ENCODE data around the gene UGT1A10. TPM values are rescaled to one million over a fixed set of nuclear protein-coding genes. Genes with fewer than 3 reads are reported as not detected.
A peak's percentile ranks its signal among the peaks of the same experiment; 100 is the strongest.

The UGT1A10 gene
- total RNA-seq, 1 donor from 2014 or later = not detected

DNA sequence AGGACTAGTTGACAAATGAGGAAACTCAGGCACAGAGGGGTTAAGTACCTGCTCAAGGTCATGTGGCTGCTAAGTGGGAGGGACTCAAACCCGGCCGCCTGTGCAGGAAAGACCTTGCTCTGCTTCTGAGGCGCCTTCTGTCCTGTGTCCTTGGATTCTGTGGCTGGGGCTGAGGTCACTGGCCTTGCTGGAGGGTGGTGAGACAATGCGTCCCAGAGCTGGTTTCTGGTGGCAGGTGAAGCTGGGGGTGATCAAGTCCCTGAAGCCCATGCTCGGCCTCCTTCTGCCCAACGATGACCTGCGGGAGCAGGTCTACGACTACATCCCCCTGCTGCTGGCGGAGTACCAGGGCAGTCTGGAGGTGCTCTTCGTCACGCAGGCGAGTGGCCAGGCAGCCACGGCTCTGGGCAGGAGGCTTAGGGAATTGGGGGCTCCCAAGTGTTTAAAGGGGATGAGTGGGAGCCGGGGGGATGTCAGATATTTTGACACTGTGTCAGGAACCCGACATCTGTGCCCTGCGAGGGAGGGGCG, 157.9 kb downstream of the UGT1A10 start:
- H3K4me3 Mint-ChIP-seq (ENCODE audit: low read depth) = no peak overlapping the region
- no peaks in the 10 kb centered on the region for H3K36me3 Mint-ChIP-seq (ENCODE audit: insufficient read depth)
- TF ChIP-seq, protein P1, sequence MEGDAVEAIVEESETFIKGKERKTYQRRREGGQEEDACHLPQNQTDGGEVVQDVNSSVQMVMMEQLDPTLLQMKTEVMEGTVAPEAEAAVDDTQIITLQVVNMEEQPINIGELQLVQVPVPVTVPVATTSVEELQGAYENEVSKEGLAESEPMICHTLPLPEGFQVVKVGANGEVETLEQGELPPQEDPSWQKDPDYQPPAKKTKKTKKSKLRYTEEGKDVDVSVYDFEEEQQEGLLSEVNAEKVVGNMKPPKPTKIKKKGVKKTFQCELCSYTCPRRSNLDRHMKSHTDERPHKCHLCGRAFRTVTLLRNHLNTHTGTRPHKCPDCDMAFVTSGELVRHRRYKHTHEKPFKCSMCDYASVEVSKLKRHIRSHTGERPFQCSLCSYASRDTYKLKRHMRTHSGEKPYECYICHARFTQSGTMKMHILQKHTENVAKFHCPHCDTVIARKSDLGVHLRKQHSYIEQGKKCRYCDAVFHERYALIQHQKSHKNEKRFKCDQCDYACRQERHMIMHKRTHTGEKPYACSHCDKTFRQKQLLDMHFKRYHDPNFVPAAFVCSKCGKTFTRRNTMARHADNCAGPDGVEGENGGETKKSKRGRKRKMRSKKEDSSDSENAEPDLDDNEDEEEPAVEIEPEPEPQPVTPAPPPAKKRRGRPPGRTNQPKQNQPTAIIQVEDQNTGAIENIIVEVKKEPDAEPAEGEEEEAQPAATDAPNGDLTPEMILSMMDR (IDR thresholded peaks at IDR 0.05; ENCODE audit: unreplicated experiment) = no peak
- DNase-seq (ENCODE audit: low spot score, unreplicated experiment) = no peak
- H3K27me3 Mint-ChIP-seq = peaks cover 14% of the 10 kb centered on the region
- H3K4me1 Mint-ChIP-seq (ENCODE audit: low read depth) = no peaks in the 10 kb centered on the region
- H3K9me3 Mint-ChIP-seq (ENCODE audit: low read depth) = no peaks in the 10 kb centered on the region
- no peak overlapping the region for H3K27ac Mint-ChIP-seq

DNA sequence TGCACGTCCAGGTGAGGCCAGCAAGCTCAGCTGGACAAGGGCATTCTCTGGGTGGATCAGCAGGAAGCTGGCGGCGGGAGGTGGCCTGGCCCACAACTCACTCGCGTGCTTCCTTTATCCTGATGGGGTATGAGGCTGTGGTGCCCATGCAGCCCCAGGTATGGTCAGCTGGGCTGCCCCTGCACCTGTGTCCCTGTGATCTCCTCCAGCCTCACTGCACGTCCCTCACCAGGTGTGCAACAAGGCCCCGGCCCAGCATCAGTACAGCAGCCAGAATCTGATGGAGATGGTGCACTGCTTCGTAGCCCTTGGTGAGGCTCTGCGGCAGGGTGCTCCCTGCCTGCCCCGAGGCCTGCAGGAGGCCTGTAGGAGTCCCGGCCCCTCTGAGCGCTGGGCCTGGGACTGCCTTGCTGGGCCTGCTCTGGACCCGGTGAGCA, 159.5 kb downstream of the UGT1A10 start:
- peaks cover 5% of the 10 kb centered on the region for H3K9me3 Mint-ChIP-seq (ENCODE audit: low read depth)
- no peak overlapping the region for H3K27ac Mint-ChIP-seq
- TF ChIP-seq, protein P1 (IDR thresholded peaks at IDR 0.05; ENCODE audit: unreplicated experiment) = no peak
- H3K27me3 Mint-ChIP-seq = peaks cover 17% of the 10 kb centered on the region
- no peaks in the 10 kb centered on the region for H3K36me3 Mint-ChIP-seq (ENCODE audit: insufficient read depth)
- peak; percentile 6 for DNase-seq (ENCODE audit: low spot score, unreplicated experiment)
- no peaks in the 10 kb centered on the region for H3K4me1 Mint-ChIP-seq (ENCODE audit: low read depth)
- H3K4me3 Mint-ChIP-seq (ENCODE audit: low read depth) = no peak overlapping the region

DNA sequence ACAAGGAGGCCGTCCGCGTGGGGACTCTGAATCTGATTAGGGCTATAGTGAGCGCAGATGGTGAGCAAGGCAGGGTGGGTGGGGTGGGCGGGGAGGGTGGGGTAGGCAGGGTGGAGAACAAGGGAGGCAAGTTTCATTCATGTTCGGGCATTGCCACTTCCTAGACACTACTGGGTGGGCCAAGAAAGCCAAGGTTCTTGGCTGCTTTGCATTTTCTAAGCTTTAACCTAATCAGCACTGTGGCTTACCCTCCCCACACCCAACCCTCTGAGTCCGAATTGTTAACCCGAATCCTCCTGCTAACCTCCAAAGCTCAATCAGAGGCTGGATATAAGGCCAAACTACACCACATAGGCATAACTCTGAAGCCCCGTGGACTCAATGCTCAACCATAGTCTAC, 160.0 kb downstream of the UGT1A10 start:
- Mint-ChIP-seq H3K27ac (no peak overlapping the region), H3K36me3 (ENCODE audit: insufficient read depth) (no peaks in the 10 kb centered on the region), H3K27me3 (peaks cover 12% of the 10 kb centered on the region), H3K4me3 (ENCODE audit: low read depth) (no peak overlapping the region), H3K9me3 (ENCODE audit: low read depth) (peaks cover 5% of the 10 kb centered on the region), H3K4me1 (ENCODE audit: low read depth) (no peaks in the 10 kb centered on the region)
- DNase-seq (ENCODE audit: low spot score, unreplicated experiment) = peak; percentile 2
- TF ChIP-seq, protein P1 (IDR thresholded peaks at IDR 0.05; ENCODE audit: unreplicated experiment) = no peak

DNA sequence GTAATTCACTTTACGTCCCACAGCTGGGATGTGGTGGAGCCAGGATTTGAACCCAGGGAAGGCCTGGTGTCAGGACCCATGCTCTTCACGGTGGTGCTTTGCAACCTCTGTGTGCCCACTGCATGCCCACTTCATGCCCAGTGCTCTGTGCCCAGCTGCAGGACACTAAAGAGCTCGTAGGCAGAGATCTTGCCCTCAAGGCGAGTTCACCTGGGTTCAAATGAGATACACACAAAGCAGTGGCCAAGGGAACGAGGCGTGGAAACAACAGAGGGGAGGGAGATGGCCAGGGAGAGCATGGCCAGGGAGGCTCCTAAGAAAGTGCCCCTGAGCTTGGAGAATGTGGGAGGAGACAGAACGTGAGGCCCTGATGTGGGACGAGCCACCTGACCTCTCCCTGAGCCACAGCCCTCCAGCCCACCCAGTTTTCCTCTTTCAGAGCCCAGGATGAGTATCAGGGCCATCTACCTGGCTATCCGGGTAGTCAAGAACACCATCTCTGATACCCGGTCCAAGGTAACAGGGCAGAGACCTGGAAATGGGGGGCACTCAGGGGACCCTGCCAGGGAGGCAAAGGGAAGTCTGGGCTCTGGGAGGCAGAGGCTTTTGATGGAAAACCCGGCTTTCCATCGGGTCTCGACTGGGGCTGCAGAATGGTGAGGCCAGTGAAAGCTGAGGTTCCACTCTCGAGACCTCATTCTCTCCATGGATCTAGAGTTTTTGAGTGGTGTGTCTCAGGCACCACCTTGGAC, 162.3 kb downstream of the UGT1A10 start:
- Mint-ChIP-seq H3K9me3 (ENCODE audit: low read depth) (peaks cover 5% of the 10 kb centered on the region), H3K4me3 (ENCODE audit: low read depth) (no peak overlapping the region), H3K36me3 (ENCODE audit: insufficient read depth) (no peaks in the 10 kb centered on the region), H3K27ac (no peak overlapping the region), H3K27me3 (peaks cover 11% of the 10 kb centered on the region), H3K4me1 (ENCODE audit: low read depth) (no peaks in the 10 kb centered on the region)
- DNase-seq (ENCODE audit: low spot score, unreplicated experiment) = peak; percentile 4
- TF ChIP-seq, protein P1 (IDR thresholded peaks at IDR 0.05; ENCODE audit: unreplicated experiment) = no peak

DNA sequence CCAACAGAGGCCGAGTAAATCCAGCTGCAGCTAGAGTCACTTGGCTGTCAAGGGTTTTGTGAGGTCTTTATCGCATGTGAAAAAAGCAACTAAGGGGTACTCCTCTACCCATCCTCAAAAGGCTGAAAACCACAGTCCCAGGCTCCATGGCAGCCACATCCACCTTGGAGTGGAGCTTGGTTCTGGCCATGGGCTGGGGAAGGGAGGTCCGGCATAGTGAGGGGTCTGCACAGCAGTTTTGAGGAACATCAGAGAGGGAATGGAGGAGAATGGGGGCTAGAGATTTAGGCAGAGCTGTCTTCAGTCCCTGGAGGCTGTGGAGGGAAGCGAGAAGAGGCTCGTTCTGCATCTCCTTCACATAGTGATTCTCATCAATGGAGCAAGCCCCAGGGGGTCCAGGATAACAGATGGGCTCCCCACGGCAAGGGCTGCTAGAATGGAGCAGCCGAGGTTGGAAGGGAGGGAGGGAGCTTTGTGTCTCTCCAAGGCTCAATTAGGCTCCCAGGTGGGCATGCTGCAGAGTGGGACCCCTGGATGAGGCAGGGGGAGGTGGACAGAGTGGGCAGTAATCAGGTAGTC, 162.9 kb downstream of the UGT1A10 start:
- TF ChIP-seq, protein P1 (IDR thresholded peaks at IDR 0.05; ENCODE audit: unreplicated experiment) = no peak
- H3K4me1 Mint-ChIP-seq (ENCODE audit: low read depth) = no peaks in the 10 kb centered on the region
- H3K4me3 Mint-ChIP-seq (ENCODE audit: low read depth) = no peak overlapping the region
- H3K27ac Mint-ChIP-seq = no peak overlapping the region
- no peaks in the 10 kb centered on the region for H3K36me3 Mint-ChIP-seq (ENCODE audit: insufficient read depth)
- H3K9me3 Mint-ChIP-seq (ENCODE audit: low read depth) = peaks cover 5% of the 10 kb centered on the region
- peaks cover 14% of the 10 kb centered on the region for H3K27me3 Mint-ChIP-seq
- DNase-seq (ENCODE audit: low spot score, unreplicated experiment) = peak; percentile 3
